ENCODE data around the gene ZNF567. TPM values are rescaled to one million over a fixed set of nuclear protein-coding genes. Genes with fewer than 3 reads are reported as not detected.

ZNF567 gene
- total RNA-seq, 2 experiments from 2014 or later, result 7.4 to 8.6 TPM

DNA sequence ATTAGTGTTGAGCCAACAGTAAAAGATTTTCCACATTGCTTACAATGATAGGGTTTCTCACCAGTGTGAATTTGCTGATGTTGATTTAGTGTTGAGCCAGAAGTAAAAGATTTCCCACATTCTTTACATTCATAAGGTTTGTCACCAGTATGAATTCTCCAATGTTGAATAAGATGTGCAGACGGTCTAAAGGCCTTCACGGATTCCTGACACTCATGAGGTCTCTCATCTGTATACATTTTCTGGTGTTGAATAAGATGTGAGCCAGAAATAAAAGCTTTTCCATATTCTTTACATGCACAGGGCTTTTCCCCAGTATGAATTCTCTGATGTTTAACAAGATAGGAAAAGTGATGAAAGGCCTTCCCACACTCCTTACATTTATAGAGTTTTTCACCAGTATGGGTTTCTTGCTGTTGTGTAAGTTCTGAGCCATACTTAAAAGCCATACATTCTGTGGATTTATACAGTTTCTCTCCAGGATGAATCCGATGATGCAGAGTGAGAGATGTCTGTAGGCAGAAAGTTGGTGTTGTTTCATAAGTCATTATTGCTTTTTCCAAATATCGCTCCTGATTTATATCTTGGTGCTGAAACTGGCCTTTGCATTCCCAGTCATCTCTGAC, 62.8 kb downstream of the ZNF567 start:
- Mint-ChIP-seq H3K4me1 (no peaks in the 10 kb centered on the region), H3K9me3 (ENCODE audit: low read depth) (peaks cover 60% of the 10 kb centered on the region), H3K27ac (no peak overlapping the region), H3K27me3 (no peaks in the 10 kb centered on the region), H3K36me3 (ENCODE audit: low read depth) (peaks cover 94% of the 10 kb centered on the region), H3K4me3 (no peak overlapping the region)
- POLR2A ChIA-PET, result no interaction called here
- DNase-seq (no peak), ATAC-seq (no peak)
- CTCF ChIA-PET, result no interaction called here
- intact Hi-C loops (cut with DNase I, micrococcal nuclease), result no loop called here

Other genes starting within 250 kb of the ZNF567 start
- 1 to 10 TPM; 4.7 to 5.9 TPM for gene ZNF566, start 198.1 kb upstream of the ZNF567 start, total RNA-seq
- gene ZNF260, start 159.3 kb upstream of the ZNF567 start, total RNA-seq, result 1 to 10 TPM; 5.7 to 8.2 TPM
- 10 to 100 TPM; 12.5 to 19.2 TPM for gene ZNF529, start 114.3 kb upstream of the ZNF567 start, total RNA-seq
- 10 to 100 TPM; 14.9 to 20.0 TPM for gene ZNF382, start 82.3 kb upstream of the ZNF567 start, total RNA-seq
- gene ZNF461, start 20.8 kb upstream of the ZNF567 start, total RNA-seq, result 1 to 10 TPM; 5.7 to 6.5 TPM
- 10 to 100 TPM in 1 of 2 experiments, 1 to 10 TPM in 1; 7.0 to 10.7 TPM for gene ZNF850, start 85.2 kb downstream of the ZNF567 start, total RNA-seq
- 1 to 10 TPM; 7.1 to 8.8 TPM for gene ZNF790, start 150.8 kb downstream of the ZNF567 start, total RNA-seq
- 1 to 10 TPM; 3.5 to 4.6 TPM for gene ZNF345, start 163.3 kb downstream of the ZNF567 start, total RNA-seq
- 1 to 10 TPM; 7.1 TPM for gene ZNF829, start 228.7 kb downstream of the ZNF567 start, total RNA-seq
- 1 to 10 TPM; 6.5 to 8.4 TPM for gene ZNF568, start 228.7 kb downstream of the ZNF567 start, total RNA-seq